DND-41 (cell line): ENCODE data around the gene CHST12.

Experiments used
- CTCF ChIP-seq: IDR thresholded peaks from 2 replicates; pipeline ENCODE4 v1.5.1; 2012; ENCODE audit warnings: borderline replicate concordance, low read length, moderate library complexity, mild to moderate bottlenecking; ENCODE audit not compliant: poor library complexity, severe bottlenecking; ENCODE audit errors: extremely low read depth
- EZH2 ChIP-seq: IDR thresholded peaks from 3 replicates; pipeline ENCODE4 v1.6.1; 2012; ENCODE audit warnings: borderline replicate concordance, low read depth, mild to moderate bottlenecking, moderate library complexity, low read length, inconsistent platforms; ENCODE audit not compliant: severe bottlenecking

- TF ChIP-seq CTCF (no peak), EZH2 (no peak)
These were observed 58.0 kb downstream of the CHST12 start for GRCh38 chr7:2461268-2462026.
